Coronary artery (tissue), 2 donors: ENCODE data around the gene DST.

Source experiments
- DNase-seq: peaks from one replicate; pipeline ENCODE4 v3.0.0-alpha.2; 2017; ENCODE audit warnings: low spot score
- H3K27ac ChIP-seq, 2 donors: fragments of 200-600 bp; sonication (generic); one replicate each; pipeline ENCODE4 v1.5.1; 2016 to 2019
- H3K4me3 ChIP-seq: fragments of 200-600 bp; sonication (generic); 2 replicates; pipeline ENCODE4 v1.5.1; 2016; ENCODE audit warnings: mild to moderate bottlenecking, moderate library complexity
- TF ChIP-seq, protein P1 (sequence below): fragments of 200-600 bp; sonication (generic); IDR thresholded peaks from one replicate; pipeline ENCODE4 v1.5.1; 2019; ENCODE audit warnings: antibody characterized with exemption

The DST gene

DNA sequence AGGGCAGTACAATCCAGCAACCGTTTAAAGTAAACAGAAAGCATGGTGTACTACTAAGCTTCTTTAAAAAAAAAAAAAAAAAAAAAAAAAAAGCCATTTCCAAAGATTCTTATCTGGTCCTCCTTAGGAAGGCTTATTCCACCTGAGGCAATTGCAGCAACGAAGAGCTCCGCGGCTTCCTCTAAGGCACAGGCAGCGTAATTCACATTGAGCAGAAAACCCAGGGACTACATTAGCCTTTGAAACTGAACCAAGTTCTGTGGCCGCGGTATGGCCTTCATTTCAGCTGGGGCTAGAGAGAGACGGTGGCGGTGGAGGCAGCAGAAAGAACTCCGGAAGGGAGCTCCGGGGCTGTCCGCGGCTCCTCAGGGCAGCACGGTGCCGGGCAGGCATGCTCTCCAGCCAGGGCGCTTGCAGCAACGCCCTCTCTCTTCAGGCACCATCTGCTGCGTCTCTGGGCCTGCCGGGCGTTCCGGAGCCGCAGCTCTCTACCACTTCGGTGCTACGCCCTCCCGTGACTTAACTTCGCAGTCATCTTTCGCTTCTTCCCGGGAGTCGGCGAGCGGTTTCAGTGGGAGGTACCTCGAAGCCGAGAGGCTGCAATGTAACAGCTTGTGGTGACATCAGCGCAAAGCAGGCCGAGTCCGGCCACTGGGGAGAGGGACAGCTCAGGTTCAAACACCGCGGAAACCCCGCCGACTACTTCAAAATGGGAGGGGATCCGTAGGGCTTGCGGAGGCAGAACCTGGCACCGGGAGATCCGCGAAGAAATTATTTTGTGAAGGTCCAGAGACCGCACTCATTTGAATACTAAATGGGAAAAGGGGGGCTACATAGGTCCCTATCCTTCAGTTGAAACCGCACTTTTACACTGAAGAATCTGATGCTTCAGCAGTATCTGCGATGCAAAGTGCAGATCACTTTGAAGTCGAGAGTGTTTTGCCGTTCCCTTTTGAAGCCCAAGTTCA is 100.0 kb downstream of the DST start:
- H3K4me3 ChIP-seq = peak overlapping the region; percentile 70
- TF ChIP-seq, protein P1, sequence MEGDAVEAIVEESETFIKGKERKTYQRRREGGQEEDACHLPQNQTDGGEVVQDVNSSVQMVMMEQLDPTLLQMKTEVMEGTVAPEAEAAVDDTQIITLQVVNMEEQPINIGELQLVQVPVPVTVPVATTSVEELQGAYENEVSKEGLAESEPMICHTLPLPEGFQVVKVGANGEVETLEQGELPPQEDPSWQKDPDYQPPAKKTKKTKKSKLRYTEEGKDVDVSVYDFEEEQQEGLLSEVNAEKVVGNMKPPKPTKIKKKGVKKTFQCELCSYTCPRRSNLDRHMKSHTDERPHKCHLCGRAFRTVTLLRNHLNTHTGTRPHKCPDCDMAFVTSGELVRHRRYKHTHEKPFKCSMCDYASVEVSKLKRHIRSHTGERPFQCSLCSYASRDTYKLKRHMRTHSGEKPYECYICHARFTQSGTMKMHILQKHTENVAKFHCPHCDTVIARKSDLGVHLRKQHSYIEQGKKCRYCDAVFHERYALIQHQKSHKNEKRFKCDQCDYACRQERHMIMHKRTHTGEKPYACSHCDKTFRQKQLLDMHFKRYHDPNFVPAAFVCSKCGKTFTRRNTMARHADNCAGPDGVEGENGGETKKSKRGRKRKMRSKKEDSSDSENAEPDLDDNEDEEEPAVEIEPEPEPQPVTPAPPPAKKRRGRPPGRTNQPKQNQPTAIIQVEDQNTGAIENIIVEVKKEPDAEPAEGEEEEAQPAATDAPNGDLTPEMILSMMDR = no peak

DNA sequence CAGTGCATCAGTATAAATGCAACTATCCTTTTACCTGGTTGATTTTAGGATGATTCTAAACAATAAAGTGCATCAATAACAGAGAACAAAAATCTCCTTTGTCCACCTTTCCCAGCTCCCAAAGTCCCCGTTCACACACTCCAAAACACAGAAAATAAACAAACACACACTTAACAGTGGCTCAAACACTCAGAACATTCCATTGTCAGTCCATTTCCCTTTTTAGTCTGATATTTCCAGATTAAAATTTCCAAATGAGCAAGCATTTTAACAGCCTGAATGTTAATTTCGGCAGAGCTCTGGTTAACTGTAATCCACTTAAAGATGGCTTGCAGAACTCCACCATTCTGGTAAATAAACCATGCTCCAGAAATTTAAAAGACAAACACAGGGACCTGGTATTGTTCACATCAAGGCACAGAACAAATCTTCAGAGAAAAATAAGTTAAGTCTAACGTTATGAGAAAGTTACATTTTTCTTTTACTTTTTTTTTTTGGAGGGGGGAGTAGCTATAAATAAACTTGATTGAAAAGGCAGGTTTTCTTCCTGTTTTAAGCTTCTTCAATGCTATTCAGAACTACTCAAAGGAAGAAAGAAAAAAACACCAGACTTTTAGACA is 100.8 kb downstream of the DST start:
- no peak for DNase-seq
- peak overlapping the region; percentile 70 for H3K4me3 ChIP-seq
- H3K27ac ChIP-seq = peak overlapping the region; percentile 89 to 90
- TF ChIP-seq, protein P1 = no peak

More for the DNA sequence above, 100.0 kb downstream of the DST start:
- DNase-seq = peak; percentile 98
- peak overlapping the region; percentile 88 to 89 for H3K27ac ChIP-seq

GRCh38 chr6:56541030-56541600 is 101.6 kb downstream of the DST start:
- Histone ChIP-seq H3K4me3 (peak overlapping the region; percentile 70), H3K27ac (peak overlapping the region; percentile 89 to 90)
- TF ChIP-seq, protein P1 = no peak
- no peak for DNase-seq

DNA sequence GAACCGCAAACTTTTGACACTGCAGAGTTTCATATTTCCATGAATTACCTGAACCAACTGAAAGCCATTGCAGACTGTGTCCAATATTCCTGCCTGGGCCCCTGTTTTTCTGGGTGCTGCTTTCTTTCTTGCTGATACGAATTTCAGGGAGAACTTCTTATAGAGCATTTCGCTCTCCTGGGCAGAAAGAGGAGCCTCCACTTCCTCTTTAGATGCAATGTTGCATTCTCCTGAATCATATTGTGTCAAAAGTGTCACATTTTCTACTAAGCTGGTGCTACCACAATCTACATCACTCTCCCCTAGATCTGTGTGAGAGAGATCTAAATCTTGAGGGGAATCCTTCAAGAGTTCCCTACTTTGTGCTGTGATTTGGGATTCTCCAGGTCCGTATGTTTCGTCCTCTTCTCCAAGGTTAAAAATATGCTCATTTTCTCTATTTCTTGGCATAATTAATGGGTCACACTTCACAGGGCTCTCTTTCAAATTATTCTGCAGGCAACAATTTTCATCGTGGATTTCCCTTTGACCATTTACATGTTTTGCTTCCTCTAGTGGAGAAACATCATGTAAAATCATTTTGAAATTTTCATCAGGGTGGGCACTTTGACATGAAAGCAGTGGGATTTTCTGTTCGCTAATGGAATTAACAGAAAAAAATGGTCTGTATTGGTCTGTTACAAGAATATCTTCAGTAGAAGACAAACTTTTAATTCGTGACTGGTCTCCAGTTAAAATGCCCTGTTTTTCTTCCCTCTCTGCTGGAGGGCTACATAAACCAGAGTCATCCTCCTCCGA is 102.3 kb downstream of the DST start:
- TF ChIP-seq, protein P1 = no peak
- no peak for DNase-seq
- peak overlapping the region; percentile 89 to 90 for H3K27ac ChIP-seq
- peak overlapping the region; percentile 70 for H3K4me3 ChIP-seq

DNA sequence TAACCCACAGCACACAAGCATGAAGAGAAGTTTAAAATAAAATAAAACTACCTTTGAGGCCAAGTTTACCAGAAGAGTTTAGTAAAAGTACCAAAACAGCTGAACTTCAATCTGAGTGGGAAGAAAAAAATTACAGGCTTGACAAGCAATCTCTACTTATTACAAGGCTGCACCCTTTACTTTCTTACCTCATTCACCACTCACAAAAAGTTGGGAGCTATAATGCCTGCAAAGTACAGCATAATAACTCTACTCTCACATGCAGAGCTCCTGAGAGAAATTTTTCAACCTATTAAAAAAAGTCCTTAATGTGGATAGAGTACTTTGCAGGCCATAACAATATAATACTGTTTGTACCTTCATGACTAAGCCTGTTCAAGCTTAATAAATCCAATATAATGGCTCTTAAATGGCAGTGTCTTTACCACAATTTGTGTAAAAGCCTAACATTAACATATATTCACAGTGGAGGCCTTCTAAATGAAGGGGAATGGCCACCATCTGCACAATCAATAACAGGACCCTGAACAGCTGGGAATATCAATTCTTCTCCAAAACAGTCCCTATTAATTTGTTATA is 103.1 kb downstream of the DST start:
- DNase-seq = no peak
- Histone ChIP-seq H3K27ac (peak overlapping the region; percentile 89 to 90), H3K4me3 (peak overlapping the region; percentile 70)
- TF ChIP-seq, protein P1 = no peak

DNA sequence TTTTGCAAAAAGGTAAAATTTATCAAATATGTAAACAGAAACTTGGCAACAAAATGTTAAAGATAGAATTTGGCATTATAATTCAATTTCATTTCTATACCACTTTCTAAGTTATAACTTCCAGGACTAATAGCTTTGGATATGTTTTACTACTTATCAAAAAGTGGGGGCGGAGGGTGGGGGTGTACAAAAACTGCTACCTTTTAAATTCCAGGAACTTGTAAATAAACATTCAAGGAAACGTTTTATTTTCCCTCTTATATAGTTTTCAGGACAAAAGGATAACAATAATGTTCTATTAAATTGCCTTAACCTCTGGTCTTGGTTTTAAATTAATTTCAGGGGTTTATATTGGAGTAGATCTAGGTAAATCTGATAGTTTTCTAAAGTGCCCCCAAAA is 103.8 kb downstream of the DST start:
- TF ChIP-seq, protein P1 = no peak
- no peak for DNase-seq
- H3K27ac ChIP-seq = peak overlapping the region; percentile 89 to 90
- H3K4me3 ChIP-seq = peak overlapping the region; percentile 70
